ENCODE measurements around the gene PPARA.
"Not testable (repeated sequence)": the region's sequence is repeated elsewhere in the genome, so short reads cannot be mapped to it uniquely, and the experiment has no call there.

Gene PPARA

DNA sequence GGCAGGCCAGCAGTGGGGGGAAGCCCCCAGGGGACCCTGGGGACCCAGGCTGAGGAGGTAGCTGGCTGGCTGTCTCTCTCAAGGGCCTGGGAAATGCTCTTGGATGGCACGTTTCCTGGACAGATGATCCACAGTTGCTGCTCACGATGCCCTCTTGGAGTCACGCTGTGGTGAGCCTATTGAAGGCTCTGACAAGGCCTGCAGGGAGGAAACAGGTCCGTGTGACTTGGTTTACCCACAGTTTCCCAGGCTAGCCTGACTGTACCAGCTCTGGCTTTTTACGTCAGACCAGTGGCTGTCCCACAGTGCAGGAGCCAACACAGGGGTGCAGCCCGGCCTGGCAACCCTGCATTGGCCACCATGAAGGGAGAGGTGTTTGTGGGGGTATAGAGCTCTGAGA, 29.2 kb upstream of the PPARA start:
- Mint-ChIP-seq H3K27ac (peak overlapping the region; percentile 6), H3K36me3 (no peaks in the 10 kb centered on the region), H3K27me3 (no peaks in the 10 kb centered on the region), H3K9me3 (no peaks in the 10 kb centered on the region), H3K4me3 (no peak overlapping the region), H3K4me1 (no peaks in the 10 kb centered on the region)

DNA sequence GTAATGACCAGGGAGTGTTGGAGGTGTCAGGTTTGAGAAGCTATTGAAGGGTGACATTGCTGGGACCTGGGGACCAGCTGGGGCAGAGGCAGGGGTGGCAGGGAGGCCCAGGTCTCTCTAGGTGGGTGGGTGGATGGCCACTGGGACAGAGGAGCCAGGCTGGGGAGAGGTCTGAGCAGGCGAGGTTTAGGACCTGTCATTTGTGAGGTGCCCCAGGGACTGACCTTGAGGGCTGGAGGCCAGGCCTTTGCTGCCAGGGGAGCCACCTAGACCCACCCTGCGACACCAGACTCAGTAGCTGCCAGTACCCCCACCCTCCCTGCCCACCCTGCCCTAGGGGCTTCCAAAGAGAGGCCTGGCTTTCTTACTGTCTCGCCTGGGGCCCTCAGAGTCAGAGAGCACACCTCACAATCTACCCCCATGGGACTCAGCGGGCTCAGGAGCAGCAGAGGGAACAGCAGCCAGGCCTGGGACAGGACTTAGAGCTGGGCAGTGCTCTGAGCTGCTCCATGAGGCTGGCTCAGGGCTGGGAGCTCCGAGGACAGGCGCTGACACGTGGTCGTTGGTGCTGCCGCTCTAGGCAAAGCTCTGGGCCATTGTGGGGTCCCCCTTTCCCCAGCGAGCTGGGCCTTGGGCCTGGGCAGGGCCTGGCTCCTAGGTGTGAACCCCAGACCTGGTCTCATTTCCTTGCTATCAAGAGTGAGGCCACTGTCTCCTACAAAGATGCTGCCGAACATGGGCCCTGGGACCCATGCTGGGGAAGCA, 28.6 kb upstream of the PPARA start:
- no peaks in the 10 kb centered on the region for H3K4me1 Mint-ChIP-seq
- H3K27ac Mint-ChIP-seq = no peak overlapping the region
- H3K4me3 Mint-ChIP-seq = no peak overlapping the region
- no peaks in the 10 kb centered on the region for H3K9me3 Mint-ChIP-seq
- H3K27me3 Mint-ChIP-seq = no peaks in the 10 kb centered on the region
- H3K36me3 Mint-ChIP-seq = no peaks in the 10 kb centered on the region

DNA sequence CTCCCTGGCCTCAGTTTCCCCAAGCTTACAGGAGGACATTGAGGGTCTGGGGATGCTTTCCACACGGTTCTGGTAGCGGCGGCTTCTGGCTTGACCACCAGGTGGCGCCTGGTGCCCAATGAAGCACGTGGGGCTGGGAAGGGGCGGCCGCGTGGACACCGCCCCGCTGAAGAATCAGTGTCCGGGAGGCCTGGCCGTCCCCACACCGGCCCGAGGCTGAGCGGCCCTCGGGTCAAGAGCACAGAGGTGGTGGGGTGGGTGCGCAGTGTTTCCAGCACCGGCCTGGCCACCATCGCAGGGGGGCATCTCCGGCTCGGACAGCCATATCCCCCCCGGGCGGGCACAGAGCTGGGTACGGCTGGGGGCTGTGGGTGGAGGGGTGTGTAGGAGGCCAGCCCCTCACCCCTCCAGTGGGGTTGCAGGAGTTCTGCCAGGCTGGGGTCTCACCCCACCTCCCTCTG, 27.8 kb upstream of the PPARA start:
- Mint-ChIP-seq H3K4me3 (no peak overlapping the region), H3K27ac (no peak overlapping the region), H3K27me3 (no peaks in the 10 kb centered on the region), H3K9me3 (no peaks in the 10 kb centered on the region), H3K36me3 (no peaks in the 10 kb centered on the region), H3K4me1 (no peaks in the 10 kb centered on the region)

DNA sequence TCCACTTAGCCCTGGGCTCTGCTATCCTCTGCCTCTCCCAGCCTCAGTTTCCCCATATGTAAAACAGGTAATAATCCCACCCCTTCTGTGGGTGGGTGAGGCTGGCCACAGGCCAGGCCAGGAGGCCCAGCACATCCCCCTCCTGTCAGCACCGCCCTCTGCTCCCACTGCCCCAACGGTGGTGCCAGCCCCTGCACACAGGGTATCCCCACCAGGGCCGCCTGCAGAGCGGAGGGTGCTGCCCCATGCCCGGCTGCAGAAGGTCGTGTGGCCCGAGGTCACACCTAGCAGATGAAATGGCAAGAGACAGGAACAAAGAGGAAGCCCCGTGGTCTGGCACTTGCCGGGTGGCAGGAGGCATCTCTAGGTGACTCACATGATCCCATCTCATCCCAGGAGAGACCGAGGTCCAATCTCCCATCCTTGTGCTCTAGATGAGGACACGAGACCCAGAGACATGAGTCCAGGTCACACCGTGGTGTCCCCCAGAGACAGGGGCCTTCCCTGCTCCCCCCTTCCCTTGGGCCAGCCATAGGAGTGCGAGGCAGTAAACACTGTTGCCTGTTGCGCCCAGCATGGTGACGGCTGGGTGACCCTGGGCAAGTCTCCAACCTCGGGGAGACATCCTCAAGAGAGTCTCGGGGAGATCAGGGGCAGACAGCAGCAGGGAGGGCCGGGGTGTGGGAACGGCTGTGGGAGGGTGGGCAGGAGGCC, 27.2 kb upstream of the PPARA start:
- Mint-ChIP-seq H3K27me3 (no peaks in the 10 kb centered on the region), H3K4me3 (no peak overlapping the region), H3K9me3 (no peaks in the 10 kb centered on the region), H3K4me1 (no peaks in the 10 kb centered on the region), H3K27ac (peak overlapping the region; percentile 17), H3K36me3 (no peaks in the 10 kb centered on the region)

DNA sequence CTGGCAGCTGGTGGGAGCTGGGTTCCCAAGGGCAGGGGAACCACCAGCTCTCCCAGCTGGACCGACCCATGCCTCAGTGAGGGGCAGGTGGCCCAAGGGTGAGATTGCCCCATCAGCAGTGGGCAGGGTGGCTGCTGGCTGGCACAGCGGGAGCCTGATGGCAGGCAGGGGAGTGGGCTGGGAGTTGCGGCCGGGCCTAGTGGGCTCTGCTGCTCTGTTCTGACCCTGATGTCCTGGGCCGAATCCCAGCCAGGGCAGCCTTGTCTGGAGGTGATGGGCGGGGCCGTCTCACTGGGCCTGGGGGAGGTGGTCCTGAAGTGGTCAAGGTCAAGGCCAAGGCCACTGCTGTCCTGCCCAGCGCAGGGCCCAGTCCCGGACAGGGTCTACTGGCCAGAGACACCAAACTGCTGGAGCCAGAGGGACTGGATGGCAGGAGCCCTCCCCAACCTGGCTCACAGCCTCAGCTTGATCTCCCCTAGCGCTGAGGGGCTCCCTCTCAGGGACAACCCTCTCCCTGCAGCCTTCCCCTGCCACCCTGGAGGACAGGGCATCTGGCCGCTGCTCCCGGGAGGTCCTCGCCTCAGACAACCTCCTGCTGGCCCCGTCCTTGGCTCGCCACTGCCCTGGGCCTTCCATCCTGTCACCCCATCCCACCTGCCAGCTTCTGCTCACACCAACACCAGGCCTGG, 26.5 kb upstream of the PPARA start:
- H3K27ac Mint-ChIP-seq = no peak overlapping the region

DNA sequence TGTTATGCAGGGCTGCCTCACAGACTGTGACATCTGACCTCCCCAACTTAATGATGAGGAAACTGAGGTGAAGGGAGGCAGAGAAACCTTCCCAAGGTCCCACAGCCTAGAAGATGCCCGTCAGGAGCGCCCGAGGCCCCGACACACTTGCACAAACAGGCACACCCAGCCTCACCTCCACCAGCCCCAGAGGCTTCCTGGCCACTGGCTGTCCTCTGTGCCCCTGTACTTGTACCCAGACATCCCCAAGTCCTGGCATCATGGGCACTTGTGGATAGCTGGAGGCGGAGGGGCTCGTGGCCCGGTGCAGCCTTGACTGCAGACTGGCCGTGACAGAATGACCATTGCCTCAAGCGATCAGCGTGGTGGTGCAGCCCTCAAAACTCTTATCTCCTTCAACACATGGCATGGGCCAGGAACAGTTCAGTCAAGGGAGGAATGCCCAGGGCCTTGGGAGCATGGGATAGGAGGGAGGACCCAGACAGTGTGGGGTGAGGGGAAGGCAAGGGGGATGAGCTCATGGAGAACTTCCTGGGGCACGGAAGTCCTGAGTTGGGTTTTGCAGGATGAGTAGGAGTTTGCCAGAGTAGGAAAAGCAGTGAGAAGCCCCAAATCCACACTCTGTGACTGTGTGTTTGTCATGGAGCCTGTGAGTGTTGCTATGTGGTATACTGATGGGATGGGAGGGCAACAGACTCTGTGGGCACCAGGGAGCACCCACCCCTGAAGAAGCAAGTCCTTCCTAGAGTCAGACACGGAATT, 25.8 kb upstream of the PPARA start:
- Mint-ChIP-seq H3K27me3 (no peaks in the 10 kb centered on the region), H3K9me3 (no peaks in the 10 kb centered on the region), H3K36me3 (no peaks in the 10 kb centered on the region), H3K27ac (no peak overlapping the region), H3K4me3 (no peak overlapping the region), H3K4me1 (no peaks in the 10 kb centered on the region)

More for the DNA sequence above, 26.5 kb upstream of the PPARA start:
- H3K4me3 Mint-ChIP-seq = no peak overlapping the region
- H3K27me3 Mint-ChIP-seq = no peaks in the 10 kb centered on the region
- H3K4me1 Mint-ChIP-seq = no peaks in the 10 kb centered on the region
- no peaks in the 10 kb centered on the region for H3K36me3 Mint-ChIP-seq
- H3K9me3 Mint-ChIP-seq = no peaks in the 10 kb centered on the region

DNA sequence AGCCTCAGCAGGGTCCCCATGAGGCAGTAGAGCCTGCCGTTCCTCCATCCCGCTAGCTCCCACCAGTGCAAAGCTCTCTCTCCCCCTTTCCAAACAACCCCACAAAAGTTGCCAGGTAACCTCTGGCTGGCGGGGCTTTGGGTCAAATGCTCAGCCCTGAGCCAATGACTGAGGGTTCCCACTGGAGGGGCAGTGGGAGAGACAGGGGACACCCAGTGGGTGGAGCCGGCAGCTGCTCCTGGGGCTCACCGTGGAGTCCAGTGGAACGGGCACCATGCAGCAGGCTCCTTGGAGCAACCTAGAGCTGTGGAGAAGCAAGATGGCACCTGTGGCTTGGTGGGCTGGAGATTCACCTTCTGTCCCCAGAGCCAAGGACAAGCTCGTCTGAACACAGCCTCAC, 25.0 kb upstream of the PPARA start:
- no peaks in the 10 kb centered on the region for H3K9me3 Mint-ChIP-seq
- H3K27ac Mint-ChIP-seq = no peak overlapping the region
- no peak overlapping the region for H3K4me3 Mint-ChIP-seq
- no peaks in the 10 kb centered on the region for H3K36me3 Mint-ChIP-seq
- no peaks in the 10 kb centered on the region for H3K4me1 Mint-ChIP-seq
- no peaks in the 10 kb centered on the region for H3K27me3 Mint-ChIP-seq

DNA sequence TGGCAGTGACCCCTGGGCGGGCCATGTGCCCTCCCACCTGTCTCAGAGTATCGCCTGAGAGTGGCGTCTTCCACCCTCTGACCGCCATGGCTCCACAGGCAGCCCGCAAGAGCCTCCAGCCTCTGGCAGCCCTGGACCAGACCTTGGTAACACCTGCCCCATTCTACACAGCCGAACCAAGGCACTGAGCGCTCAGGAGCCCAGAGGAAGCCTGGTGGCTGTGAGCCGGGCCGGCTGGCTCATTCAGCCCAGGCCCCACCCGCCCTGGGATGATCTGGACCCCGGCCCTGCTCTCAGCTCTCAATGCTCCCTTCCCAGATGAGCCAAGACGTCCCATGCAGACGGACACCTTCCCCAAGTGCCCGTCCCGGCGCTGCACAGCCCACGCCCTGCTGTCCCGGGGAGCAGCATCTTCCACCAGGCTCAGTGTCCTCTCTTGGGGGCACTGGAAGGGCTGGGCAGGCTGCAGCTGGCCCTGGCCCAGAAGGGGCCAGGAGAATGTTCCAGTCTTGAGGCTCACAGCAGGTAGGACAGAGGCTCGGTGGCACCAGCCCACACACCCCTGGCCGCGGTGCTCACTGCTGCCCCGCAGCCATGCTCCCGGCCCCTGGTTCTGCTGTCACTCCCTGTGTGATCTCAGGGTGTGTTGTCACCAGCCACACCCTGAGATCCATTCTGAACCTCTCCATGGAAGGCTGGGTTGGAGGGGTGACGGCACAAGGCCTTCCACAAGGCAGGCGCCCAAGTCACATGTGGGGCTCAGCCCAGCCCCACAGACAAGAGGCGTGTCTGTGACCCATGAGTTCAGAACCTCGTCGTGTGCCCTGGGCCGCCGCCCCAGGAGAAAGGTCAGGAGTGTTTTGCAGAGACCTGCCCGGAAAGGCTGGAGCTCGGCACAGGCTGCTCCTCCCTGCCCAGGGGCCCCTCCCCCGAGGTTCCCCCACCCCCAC, 24.2 kb upstream of the PPARA start:
- no peaks in the 10 kb centered on the region for H3K4me1 Mint-ChIP-seq
- H3K27me3 Mint-ChIP-seq = no peaks in the 10 kb centered on the region
- H3K9me3 Mint-ChIP-seq = no peaks in the 10 kb centered on the region
- no peak overlapping the region for H3K4me3 Mint-ChIP-seq
- no peak overlapping the region for H3K27ac Mint-ChIP-seq
- no peaks in the 10 kb centered on the region for H3K36me3 Mint-ChIP-seq

DNA sequence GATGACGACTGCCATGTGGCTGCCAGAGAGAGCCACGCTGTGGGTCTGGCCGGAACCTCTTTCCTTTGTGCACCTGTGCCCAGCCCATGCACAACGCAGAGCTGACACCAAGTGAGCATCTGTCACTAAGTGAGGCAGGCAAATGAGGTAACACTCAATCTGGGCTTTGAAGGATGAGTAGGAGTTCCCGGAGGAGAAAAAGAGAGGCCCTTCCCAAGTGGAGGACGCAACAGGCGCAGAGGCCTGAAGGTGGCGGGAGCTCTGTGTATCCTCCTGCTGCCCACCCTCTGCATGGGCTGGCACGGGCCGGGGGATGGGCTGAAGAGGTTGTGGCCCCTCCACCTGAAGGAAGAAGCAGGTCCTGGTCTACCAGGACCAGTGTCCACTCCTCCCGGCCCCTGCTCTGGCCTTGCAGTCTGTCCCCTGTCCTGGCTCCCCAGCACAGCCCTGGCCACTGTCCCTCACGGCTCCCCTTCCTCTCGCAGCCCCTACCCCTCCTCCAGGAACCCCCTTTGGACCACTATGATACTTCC, 23.4 kb upstream of the PPARA start:
- Mint-ChIP-seq H3K9me3 (no peaks in the 10 kb centered on the region), H3K27me3 (no peaks in the 10 kb centered on the region), H3K36me3 (no peaks in the 10 kb centered on the region), H3K27ac (no peak overlapping the region), H3K4me3 (no peak overlapping the region), H3K4me1 (no peaks in the 10 kb centered on the region)

DNA sequence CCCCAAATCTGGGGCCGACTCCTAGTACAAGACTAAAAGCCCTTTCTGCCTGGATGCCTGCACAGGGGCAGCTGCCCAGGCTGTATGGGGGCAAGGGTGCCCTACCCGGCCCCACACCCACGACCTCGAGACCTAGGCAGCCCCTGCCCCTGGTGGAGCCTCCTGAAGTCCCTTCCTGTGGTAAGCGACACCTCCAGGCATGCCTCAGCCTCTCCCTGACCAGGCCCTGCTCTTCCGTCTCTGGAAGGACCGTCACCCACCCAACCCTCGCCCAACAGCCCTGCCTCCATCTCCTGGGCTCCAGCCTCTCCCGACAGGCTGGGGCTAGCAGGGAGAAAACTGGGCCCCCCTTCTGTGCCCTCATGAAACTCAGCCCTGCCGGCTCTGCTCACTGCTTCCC, 22.8 kb upstream of the PPARA start:
- no peak overlapping the region for H3K27ac Mint-ChIP-seq
- no peaks in the 10 kb centered on the region for H3K9me3 Mint-ChIP-seq
- no peaks in the 10 kb centered on the region for H3K27me3 Mint-ChIP-seq
- H3K36me3 Mint-ChIP-seq = no peaks in the 10 kb centered on the region
- no peak overlapping the region for H3K4me3 Mint-ChIP-seq
- no peaks in the 10 kb centered on the region for H3K4me1 Mint-ChIP-seq

DNA sequence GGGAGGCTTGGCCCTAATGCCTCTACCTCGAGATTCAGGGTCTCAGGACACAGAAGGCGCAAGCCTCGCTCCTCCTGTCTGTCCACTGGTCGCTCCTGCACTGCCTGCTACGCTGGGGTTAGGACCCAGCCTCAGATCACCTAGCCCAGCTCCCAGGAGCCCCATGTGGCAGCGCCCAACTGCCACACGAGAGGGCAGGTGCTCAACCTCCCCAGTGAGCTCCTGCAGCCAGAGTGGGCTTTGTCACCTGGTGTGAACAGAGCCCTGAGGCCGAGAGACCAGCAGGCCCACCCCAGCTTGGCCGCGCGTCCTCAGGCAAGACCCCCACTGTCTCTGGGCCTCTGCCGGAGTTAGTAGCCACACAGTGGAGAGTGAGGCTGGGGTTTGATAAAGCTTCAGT, 21.7 kb upstream of the PPARA start:
- Mint-ChIP-seq H3K27ac (no peak overlapping the region), H3K4me3 (no peak overlapping the region), H3K9me3 (no peaks in the 10 kb centered on the region), H3K36me3 (no peaks in the 10 kb centered on the region), H3K27me3 (no peaks in the 10 kb centered on the region), H3K4me1 (no peaks in the 10 kb centered on the region)

DNA sequence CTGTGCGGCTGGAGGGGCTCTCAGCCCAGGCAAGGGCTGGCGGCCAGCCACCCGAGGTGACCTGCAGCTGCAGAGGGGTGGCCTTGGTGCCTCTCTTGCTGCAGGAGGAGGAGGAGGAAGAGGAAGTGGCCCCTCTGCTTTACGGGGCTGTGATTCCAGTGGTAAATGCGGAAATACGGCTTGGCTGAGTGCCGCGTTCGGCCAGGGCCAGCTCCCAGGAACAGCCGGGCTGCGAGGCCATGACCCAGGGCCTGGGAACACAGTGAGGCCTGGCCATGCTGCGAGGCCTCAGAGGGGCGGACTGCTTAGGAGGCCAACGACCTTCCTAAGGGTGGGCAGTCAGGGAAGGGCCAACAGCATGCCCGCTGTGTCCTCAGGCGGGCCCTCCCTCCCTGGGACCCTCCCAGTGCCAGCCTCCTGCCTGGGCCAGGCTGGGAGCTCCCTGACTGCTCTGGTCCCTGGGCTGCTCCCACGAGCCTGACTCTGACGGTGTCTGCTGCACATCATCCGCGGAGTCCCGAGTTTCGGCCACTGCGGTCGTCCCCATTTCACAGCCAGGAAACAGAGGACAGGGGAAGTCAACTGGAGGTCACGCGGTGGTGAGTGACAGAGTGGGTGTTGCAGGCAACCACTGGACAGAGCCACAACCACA, 20.8 kb upstream of the PPARA start:
- no peaks in the 10 kb centered on the region for H3K36me3 Mint-ChIP-seq
- no peaks in the 10 kb centered on the region for H3K9me3 Mint-ChIP-seq
- no peaks in the 10 kb centered on the region for H3K4me1 Mint-ChIP-seq
- H3K27ac Mint-ChIP-seq = no peak overlapping the region
- H3K27me3 Mint-ChIP-seq = no peaks in the 10 kb centered on the region
- H3K4me3 Mint-ChIP-seq = no peak overlapping the region

DNA sequence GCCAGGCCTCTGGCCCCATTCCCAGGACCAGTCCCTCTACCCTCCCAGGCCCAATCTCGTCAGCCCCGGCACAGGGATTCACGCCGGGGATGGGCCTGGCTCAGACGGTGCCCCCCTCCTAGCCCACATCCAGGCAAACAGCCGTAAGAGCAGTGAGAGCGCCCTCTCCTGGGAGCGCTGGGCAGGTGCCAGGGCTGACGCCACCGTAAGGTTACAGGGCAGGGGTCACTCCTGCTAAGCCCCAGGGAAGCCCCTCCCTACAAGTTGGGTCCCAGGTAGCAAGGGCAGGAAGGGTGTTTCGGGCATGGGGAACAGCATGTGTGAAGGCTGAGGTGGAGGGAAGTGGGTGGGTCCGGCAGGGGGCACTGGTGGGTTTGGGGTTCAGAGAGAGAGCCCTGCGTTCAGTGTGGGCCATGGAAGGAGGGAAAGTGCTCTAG, 19.2 kb upstream of the PPARA start:
- no peak overlapping the region for H3K4me3 Mint-ChIP-seq
- no peaks in the 10 kb centered on the region for H3K9me3 Mint-ChIP-seq
- no peak overlapping the region for H3K27ac Mint-ChIP-seq
- H3K36me3 Mint-ChIP-seq = no peaks in the 10 kb centered on the region
- no peaks in the 10 kb centered on the region for H3K4me1 Mint-ChIP-seq
- no peaks in the 10 kb centered on the region for H3K27me3 Mint-ChIP-seq

DNA sequence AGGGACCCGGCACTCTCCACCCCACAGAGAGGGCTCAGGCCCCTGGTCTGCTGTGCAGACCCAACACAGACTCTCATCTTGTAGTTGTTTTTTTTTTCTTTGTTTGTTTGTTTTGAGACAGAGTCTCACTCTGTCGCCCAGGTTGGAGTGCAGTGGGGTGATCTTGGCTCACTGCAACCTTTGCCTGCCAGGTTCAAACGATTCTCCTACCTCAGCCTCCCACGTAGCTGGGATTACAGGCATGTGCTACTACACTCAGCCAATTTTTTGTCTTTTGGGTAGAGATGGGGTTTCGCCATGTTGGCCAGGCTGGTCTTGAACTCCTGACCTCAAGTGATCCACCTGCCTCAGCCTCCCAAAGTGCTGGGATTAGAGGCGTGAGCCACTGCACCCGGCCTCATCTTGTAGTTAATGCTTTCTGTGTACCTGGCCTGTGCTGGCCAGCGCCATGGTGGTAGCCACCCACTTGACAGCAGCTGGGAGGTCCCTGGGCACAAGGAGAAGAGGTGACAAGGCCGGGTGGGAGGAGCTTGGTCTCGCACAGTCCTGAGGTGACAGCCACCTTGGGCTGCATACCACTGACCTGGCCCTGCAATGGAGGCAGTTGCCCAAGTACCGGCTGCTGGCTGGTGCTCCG, 18.0 kb upstream of the PPARA start:
- H3K27me3 Mint-ChIP-seq, H3K4me1 Mint-ChIP-seq, H3K27ac Mint-ChIP-seq, H3K4me3 Mint-ChIP-seq, H3K36me3 Mint-ChIP-seq, H3K9me3 Mint-ChIP-seq: not testable (repeated sequence)
